ENCODE data around the gene BDH1.

GRCh38 chr3:197586181-197586580 lies 30.4 kb upstream of the BDH1 start:
- TF ChIP-seq CTCF (IDR thresholded peaks at IDR 0.05): no peak
- no peak for TF ChIP-seq POLR2A (IDR thresholded peaks at IDR 0.05)

Data from esophagus squamous epithelium (tissue), 4 donors.